ENCODE measurements around the gene ARMH1.

ARMH1 gene

DNA sequence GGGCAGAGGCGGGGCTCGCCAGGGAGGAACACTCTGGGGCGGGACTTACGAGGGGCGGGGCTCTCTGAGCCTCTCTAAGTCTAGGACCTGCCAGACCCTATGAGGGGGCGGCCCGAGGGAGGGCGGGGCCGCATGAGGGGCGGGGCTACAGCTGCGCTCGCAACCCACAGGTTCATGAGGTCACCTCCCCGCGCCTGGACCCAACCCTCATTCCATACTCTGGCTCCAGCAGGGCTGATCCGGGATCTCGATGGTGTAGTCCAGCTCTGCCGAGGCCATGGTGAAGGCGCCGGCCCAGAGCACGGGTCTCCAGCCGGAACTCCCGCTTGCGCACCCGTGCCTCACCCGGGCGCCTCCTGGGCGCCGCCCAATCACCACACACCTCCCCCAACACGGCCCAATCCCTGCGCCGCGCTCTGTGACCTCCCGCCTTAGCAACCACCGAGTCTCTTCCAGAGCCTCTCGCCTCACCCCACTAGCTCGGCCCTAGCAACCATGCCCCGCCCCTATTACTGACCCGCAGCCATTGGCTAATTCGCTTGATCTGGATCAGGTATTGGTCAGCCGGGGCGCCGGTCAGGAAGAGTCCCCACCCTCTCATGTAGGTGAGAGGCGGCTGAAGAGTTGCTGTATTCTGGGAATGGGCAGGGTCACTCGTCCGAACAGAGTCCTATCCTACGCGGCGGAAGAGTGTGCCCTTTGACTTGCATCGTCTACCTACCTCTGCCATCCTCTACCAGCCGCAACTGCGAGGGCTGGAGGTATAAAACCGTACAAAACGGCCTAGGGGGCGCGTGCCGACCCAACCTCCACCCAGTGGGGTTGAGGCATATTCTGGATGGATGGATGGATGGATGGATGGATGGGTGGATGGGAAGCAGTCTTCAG lies at the start of gene ARMH1, which contains the start of gene TMEM53:
Gene ARMH1, plus strand, starts transcription at position 602 of the 888 bp plus-strand sequence. CDS start 14,984 bp downstream, outside the sequence.
Gene TMEM53, minus strand, starts transcription at position 369 of the 888 bp plus-strand sequence. Its CDS starts 90 bp downstream, at position 279.
- DNase-seq = peak; percentile 99

DNA sequence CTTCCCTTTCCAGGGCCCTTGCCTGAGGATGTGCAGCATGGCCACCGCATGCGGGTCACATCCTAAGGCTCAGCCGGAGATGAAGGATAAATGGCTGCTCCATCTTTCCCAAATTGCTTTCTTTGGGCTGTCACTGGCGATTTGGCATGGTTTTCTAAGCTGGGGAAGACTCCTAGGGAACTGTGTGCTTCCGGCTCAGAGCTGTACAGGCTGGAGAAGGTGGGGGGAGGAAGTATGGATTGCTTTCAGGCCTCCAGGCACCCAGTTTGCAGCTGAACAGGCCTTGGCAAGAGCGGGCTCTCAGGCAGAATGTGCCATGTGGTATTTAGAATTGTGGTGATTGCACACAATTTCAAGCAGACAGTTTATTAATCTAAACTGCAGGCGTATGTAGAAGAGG lies 49.2 kb upstream of the ARMH1 start:
- no peak for DNase-seq

DNA sequence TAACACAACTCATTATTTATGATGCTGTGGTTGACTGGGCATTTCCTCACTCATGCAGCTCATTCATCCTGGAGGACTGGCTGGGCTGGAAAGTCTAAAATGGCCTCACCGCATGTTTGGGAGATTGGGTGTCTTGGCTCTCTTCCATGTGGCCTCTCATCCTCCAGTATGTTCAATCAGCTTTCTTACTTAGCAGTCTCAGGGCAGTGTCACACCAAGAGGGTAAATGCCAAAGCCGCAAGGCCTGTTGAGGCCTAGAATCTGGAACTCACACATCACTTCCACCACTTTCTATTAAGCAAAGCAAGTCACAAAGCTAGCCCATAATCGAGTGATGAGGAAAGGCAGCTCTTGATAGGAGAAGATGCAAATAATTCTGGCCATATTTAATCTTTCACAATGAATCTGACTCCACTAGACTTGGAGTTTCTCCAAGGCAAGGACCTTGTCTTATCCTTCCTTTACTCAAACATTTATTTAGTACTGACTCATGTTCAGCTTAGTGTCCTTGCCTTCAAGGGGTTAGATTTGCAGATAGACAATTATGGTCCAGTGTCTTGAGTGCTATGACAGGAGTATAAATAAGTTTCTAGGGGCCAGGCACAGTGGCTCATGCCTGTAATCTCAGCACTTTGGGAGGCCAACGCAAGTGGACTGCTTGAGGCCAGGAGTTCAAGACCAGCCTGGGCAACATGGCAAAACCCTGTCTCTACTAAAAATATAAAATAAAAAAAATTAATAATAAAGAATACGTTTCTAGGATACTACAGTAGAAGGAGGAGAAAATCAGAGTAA lies 45.4 kb upstream of the ARMH1 start:
- DNase-seq = no peak

- DNase-seq = no peak
Measured at GRCh38 chr1:44630116-44630515, 44.4 kb upstream of the ARMH1 start.

- DNase-seq = peak; percentile 59
Measured at GRCh38 chr1:44631333-44631646, 43.2 kb upstream of the ARMH1 start.

DNA sequence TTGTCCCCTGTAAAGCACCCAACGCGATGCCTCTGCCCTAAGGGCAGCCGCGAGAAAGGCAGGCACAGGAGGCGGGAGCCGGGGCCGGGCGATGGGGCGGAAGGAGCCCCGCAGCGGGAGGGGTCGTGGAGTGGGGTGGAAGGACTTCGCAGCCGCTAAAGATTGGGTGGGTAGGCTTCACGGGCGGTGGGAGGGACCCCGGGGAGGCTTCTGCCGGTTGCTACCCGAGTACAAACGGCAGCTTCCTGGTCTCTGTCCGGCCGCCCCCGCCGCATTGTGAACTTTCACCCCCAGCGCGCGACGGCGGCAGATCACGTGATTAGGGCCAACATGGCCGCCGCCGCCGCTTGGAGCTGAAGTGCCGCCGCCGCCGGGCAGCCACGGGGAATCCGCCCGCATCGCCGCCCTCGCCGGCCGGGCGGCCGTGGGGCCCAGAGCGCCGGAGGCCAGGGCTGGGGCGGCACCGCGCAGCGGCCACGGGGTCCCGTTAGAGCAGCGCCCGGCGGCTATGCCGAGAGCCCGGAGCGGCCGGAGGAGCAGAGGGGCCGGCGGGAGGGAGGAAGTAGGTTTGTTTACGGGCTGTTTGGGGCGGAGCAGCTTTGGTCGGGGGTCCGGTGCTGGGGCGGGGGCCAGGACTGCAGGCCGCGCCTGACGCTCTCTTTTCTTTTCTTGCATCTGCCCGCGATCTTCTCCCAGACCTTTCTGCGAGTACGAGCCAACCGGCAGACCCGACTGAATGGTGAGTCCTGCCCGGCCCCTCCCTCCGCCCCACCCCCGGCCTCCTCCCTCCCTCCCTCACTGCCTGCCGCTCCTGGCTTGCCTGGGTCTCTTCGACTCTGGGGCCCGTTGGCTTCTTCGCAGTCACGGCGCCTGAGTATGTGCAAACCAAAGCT lies 42.6 kb upstream of the ARMH1 start:
- peak; percentile 69 for DNase-seq

- no peak for DNase-seq
Measured at GRCh38 chr1:44632598-44632997, 41.9 kb upstream of the ARMH1 start.

DNA sequence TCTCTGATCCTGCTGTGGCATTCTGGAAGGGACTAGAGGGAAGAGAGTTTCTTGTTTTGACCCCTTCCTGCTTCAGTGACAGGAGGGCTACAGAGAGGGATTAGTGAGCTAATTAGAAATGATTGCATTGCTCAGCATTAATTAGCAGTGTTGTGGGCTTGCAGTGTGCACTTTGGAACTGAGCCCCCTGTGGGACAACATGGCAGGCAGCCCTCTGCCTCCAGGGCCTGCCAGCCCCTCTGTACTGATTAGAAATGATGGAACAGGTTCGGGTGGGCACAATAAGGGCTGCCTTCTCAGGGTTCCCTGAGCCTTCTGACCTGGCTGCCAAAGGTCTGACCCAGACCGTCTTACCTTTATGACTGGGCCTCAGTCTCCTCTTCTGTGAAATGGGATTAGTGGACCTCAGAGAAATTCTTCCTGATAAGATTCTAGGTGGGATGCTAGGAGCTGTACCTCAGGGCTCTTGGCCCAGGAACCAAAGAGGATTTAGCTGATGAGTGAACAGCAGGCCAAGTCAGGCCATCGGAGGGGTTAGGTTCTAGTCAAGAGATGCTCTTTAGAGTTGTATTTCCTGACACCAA lies 39.8 kb upstream of the ARMH1 start:
- no peak for DNase-seq

- DNase-seq = no peak
Measured at GRCh38 chr1:44635439-44635838, 39.1 kb upstream of the ARMH1 start.

GRCh38 chr1:44636083-44636687 lies 38.3 kb upstream of the ARMH1 start:
- DNase-seq = no peak

- DNase-seq = no peak
Measured at GRCh38 chr1:44636688-44637598, 37.6 kb upstream of the ARMH1 start.

GRCh38 chr1:44637702-44638411 lies 36.7 kb upstream of the ARMH1 start:
- no peak for DNase-seq

GRCh38 chr1:44640200-44640853 lies 34.2 kb upstream of the ARMH1 start:
- peak; percentile 74 for DNase-seq

DNA sequence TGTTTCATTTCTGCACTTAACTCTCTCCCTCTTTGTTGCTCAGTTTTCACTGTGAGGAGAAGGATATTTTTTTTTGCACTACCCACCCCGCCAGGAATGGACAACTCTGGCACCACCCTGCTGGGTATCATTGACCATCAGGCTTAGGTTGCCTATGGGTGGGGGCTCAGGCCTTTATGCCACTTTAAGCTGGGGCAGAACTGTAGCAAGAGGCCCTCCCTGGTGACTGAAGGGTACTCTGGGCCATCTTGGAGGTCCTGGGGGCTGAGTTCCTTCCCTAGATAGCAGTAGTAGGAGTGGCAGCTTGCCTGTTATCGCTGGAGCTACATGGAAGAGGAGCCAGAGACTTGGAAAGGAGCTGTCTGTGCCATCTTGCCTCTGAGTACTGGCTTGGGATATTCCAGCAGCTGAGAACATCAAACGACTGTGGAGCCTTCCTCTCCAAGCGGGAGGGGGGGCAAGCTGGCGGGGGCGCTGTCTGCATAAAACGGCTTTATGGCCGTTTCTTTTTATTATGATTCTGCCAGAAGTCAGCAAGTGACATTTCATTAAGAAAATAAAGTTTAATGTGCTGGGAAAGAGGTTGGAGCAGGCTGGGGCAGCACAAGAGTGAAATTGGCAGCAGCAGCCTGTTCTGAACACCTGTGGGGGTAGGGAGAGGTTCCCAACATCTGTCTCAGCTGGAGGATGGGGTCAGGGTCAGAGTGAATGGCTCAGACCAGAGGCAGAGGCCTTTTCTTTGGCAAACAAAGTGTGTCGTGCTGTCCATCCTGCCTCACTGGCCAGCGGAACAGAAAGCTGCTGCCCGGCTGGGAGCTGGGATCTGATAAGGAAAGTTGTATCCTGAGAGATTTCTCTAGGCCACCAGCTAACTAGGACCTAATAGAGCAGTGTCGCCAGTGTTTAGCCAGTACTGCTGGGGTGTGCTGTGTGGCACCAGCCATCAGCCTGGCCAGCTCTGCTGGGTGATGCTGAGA lies 33.1 kb upstream of the ARMH1 start:
- no peak for DNase-seq

GRCh38 chr1:44642255-44642654 lies 32.3 kb upstream of the ARMH1 start:
- no peak for DNase-seq

GRCh38 chr1:44642925-44643324 lies 31.6 kb upstream of the ARMH1 start:
- peak; percentile 35 for DNase-seq

DNA sequence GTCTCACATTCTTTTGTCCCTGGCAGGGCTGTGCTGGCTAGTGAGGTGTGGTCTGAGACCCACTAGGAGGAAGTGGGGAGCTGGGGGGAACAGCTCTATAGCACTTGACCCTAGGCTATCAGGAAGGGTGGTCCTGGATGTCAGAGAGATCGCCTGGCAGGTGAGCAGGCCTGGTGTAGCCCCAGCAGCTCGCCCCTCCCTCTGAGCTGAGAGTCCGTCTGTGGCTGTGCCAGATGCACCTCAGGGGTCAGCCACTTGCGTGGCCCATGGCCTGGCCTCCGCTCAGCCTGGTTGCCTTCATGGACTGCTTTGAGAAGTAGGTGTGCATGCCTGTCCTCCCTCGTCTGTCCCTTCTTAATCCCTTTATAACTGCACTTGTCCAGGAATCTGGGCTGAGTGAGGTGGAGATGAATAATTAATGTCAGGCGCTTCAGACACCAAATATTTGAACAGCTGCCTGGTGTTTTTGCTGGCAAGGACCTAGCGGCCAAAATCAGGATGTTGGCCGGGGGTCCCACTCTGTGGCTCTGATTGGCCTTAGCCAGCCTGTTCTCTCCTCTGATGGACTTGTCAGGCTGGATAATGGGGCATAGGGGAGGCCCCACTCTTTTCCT lies 30.7 kb upstream of the ARMH1 start:
- DNase-seq = peak; percentile 31

DNA sequence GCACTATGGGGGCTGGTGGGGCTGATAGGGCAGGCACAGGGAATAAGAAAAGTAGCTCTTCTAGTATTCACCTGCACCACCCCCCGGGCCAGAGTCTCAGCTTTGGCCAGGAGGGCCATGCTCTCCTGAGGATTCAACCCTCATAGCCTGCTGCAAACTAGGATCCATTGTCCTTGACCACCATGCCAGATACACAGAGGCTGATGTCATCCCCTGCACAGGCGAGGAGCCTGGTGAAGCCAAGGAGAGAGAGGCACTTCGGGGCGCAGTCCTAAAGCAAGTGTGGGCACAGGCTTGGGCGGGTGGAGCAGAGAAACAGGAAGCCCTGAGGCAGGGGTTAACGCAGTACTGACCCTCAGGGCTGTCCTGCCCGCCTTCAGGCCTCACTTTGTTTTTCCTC lies 29.7 kb upstream of the ARMH1 start:
- no peak for DNase-seq
